Aorta (tissue), 5 donors: ENCODE results near the gene ATAD3B. TPM values are rescaled to one million over a fixed set of nuclear protein-coding genes. Genes with fewer than 3 reads are reported as not detected.
"Not testable (repeated sequence)": the region's sequence is repeated elsewhere in the genome, so short reads cannot be mapped to it uniquely, and the experiment has no call there.

Experiments
- ATAC-seq: fragments of 200-7000 bp; cut with Tn5 transposase; one replicate; pipeline ENCODE4 v1.9.1; 2022; ENCODE audit warnings: moderate library complexity; ENCODE audit not compliant: low FRiP score
- DNase-seq, 2 donors: peaks; one replicate each; pipeline ENCODE4 v3.0.0-alpha.2; 2020
- H3K27ac ChIP-seq, 2 donors: one replicate each; pipeline ENCODE4 v1.5.1; 2013; ENCODE audit warnings: low read length in 2 of 2, mild to moderate bottlenecking in 2 of 2, moderate library complexity in 2 of 2, control low read depth in 1 of 2, inconsistent platforms in 1 of 2, low read depth in 1 of 2
- H3K27me3 ChIP-seq, 2 donors: one replicate each; pipeline ENCODE4 v1.6.1; 2013; ENCODE audit warnings: control low read depth in 1 of 2, low read length in 1 of 2, mild to moderate bottlenecking in 1 of 2, moderate library complexity in 1 of 2; ENCODE audit not compliant: insufficient read depth in 2 of 2, control insufficient read depth in 1 of 2
- H3K36me3 ChIP-seq, 2 donors: one replicate each; pipeline ENCODE4 v1.6.1; 2013; ENCODE audit warnings: control low read depth in 1 of 2, low read length in 1 of 2, mild to moderate bottlenecking in 1 of 2; ENCODE audit not compliant: insufficient read depth in 2 of 2, control insufficient read depth in 1 of 2
- H3K4me1 ChIP-seq, 2 donors: one replicate each; pipeline ENCODE4 v1.6.1; 2013; ENCODE audit warnings: low read length in 2 of 2, control low read depth in 1 of 2, mild to moderate bottlenecking in 1 of 2, moderate library complexity in 1 of 2; ENCODE audit not compliant: insufficient read depth in 2 of 2, control insufficient read depth in 1 of 2
- H3K4me3 ChIP-seq, 2 donors: one replicate each; pipeline ENCODE4 v1.5.1; 2013; ENCODE audit warnings: low read length in 2 of 2, control low read depth in 1 of 2, mild to moderate bottlenecking in 1 of 2
- H3K9me3 ChIP-seq: one replicate; pipeline ENCODE4 v1.6.1; 2013; ENCODE audit warnings: mild to moderate bottlenecking, low read length; ENCODE audit not compliant: control insufficient read depth
- WGBS, 2 donors: extraction: QIAGEN DNeasy Blood & Tissue Kit; methylation state at CpG; one replicate each; pipeline ENCODE4 v1.1.7; 2013; 5-methylcytosine and 5-hydroxymethylcytosine counted together
- intact Hi-C, 2 donors: fragments of 100-400 bp; cut with DNase I; formaldehyde crosslinking; loops; one replicate each; pipeline versions ENCODE4 v1.14.2 to v1.15.0; 2022
- polyA plus RNA-seq, 2 donors: library from polyadenylated mRNA; stranded (reverse); fragments of 200-250 nt; gene quantifications; one replicate each; pipeline ENCODE4 v1.2.3, GENCODE V29; 2013
- total RNA-seq, 2 donors: library from RNA; stranded (reverse); fragmentation: NEBNext Ultra II Directional; extraction: Animal tissue kit (Norgen Biotek cat#: 25700); gene quantifications; one replicate each; pipeline ENCODE4 v1.2.1, GENCODE V29; 2021
- donor health status: healthy with polysubstance abuse.
- donor health status: Bipolar disorder and iron deficiency.
- donor health status: DM: no; HTN: no; CAD: no.
- donor health status: DM: no; HTN: no; CAD: no.
- donor health status: DM: yes; HTN: yes; CAD: no.

The ATAD3B gene
- total and polyA plus RNA-seq, 4 donors = 6.1 to 44.8 (median 14.8) TPM

- H3K9me3 ChIP-seq, H3K36me3 ChIP-seq, DNase-seq, intact Hi-C loops, H3K4me1 ChIP-seq, H3K4me3 ChIP-seq, H3K27ac ChIP-seq, H3K27me3 ChIP-seq: not testable (repeated sequence)
- ATAC-seq = peak; percentile 53
- WGBS, 2 donors = 97 to 98% methylated on average over 18 to 30 of the region's 30 CpGs
Measured at GRCh38 chr1:1481811-1482210, 10.2 kb downstream of the ATAD3B start.

- H3K9me3 ChIP-seq = no peaks in the 10 kb centered on the region
- DNase-seq (no peak), ATAC-seq (no peak)
- no peak overlapping the region for H3K4me3 ChIP-seq
- WGBS, 2 donors = 96% methylated on average over 14 of the region's 14 CpGs
- peaks cover 0 to 10% of the 10 kb centered on the region in 2 donors for H3K36me3 ChIP-seq
- no peaks in the 10 kb centered on the region for H3K27me3 ChIP-seq
- H3K27ac ChIP-seq = no peak overlapping the region
- intact Hi-C loops = no loop called here
- H3K4me1 ChIP-seq = no peaks in the 10 kb centered on the region
Measured at GRCh38 chr1:1482856-1483255, 11.3 kb downstream of the ATAD3B start.

- H3K36me3 ChIP-seq = peaks cover 0 to 9% of the 10 kb centered on the region in 2 donors
- no peaks in the 10 kb centered on the region for H3K27me3 ChIP-seq
- H3K4me1 ChIP-seq = no peaks in the 10 kb centered on the region
- DNase-seq (no peak), ATAC-seq (no peak)
- H3K4me3 ChIP-seq = no peak overlapping the region
- H3K27ac ChIP-seq = no peak overlapping the region
- intact Hi-C loops = no loop called here
- H3K9me3 ChIP-seq = no peaks in the 10 kb centered on the region
- 95% methylated on average over 16 of the region's 16 CpGs for WGBS, 2 donors
Measured at GRCh38 chr1:1483714-1484113, 12.1 kb downstream of the ATAD3B start.

- H3K4me1 ChIP-seq, H3K9me3 ChIP-seq, H3K36me3 ChIP-seq, H3K27ac ChIP-seq, intact Hi-C loops, ATAC-seq, H3K4me3 ChIP-seq, H3K27me3 ChIP-seq, DNase-seq: not testable (repeated sequence)
- 93 to 94% methylated on average over 32 to 43 of the region's 46 CpGs for WGBS, 2 donors
Measured at GRCh38 chr1:1484976-1485750, 13.6 kb downstream of the ATAD3B start.

- H3K4me3 ChIP-seq, ATAC-seq, intact Hi-C loops, H3K4me1 ChIP-seq, H3K27ac ChIP-seq, H3K9me3 ChIP-seq, H3K27me3 ChIP-seq, DNase-seq: not testable (repeated sequence)
- WGBS, 2 donors = 94 to 95% methylated on average over 21 to 31 of the region's 31 CpGs
- peaks cover 3 to 13% of the 10 kb centered on the region in 2 donors for H3K36me3 ChIP-seq
Measured at GRCh38 chr1:1485755-1486317, 14.3 kb downstream of the ATAD3B start.

GRCh38 chr1:1487701-1488100 lies 16.1 kb downstream of the ATAD3B start:
- Histone ChIP-seq H3K27ac (no peak overlapping the region), H3K27me3 (no peaks in the 10 kb centered on the region), H3K9me3 (no peaks in the 10 kb centered on the region), H3K4me3 (no peak overlapping the region), H3K4me1 (no peaks in the 10 kb centered on the region), H3K36me3 (peaks cover 3 to 16% of the 10 kb centered on the region in 2 donors)
- WGBS, 2 donors = 93 to 94% methylated on average over 18 of the region's 18 CpGs
- DNase-seq = no peak
- ATAC-seq = no peak
- intact Hi-C loops = no loop called here

GRCh38 chr1:1489231-1489630 lies 17.7 kb downstream of the ATAD3B start:
- Histone ChIP-seq H3K9me3 (no peaks in the 10 kb centered on the region), H3K27ac (no peak overlapping the region), H3K36me3 (peaks cover 3 to 14% of the 10 kb centered on the region in 2 donors), H3K4me1 (no peaks in the 10 kb centered on the region), H3K4me3 (no peak overlapping the region), H3K27me3 (no peaks in the 10 kb centered on the region)
- ATAC-seq = no peak
- 94% methylated on average over 16 of the region's 16 CpGs for WGBS, 2 donors
- intact Hi-C loops = no loop called here
- no peak for DNase-seq

GRCh38 chr1:1489861-1490260 lies 18.3 kb downstream of the ATAD3B start:
- 97 to 98% methylated on average over 19 of the region's 19 CpGs for WGBS, 2 donors
- Histone ChIP-seq H3K9me3 (no peaks in the 10 kb centered on the region), H3K27ac (no peak overlapping the region), H3K36me3 (peaks cover 3 to 14% of the 10 kb centered on the region in 2 donors), H3K4me3 (no peak overlapping the region), H3K27me3 (no peaks in the 10 kb centered on the region), H3K4me1 (no peaks in the 10 kb centered on the region)
- peak in 1 of 2 donors; percentile 33 for DNase-seq
- intact Hi-C loops = no loop called here
- no peak for ATAC-seq
